Left lobe of liver (tissue), 2 donors: ENCODE data around the gene EVPL. TPM values are rescaled to one million over a fixed set of nuclear protein-coding genes. Genes with fewer than 3 reads are reported as not detected.

Experiments used
- ATAC-seq: fragments of 200-7000 bp; cut with Tn5 transposase; one replicate; pipeline ENCODE4 v1.9.1; 2020; ENCODE audit warnings: mild to moderate bottlenecking, moderate library complexity
- DNase-seq: peaks from one replicate; pipeline ENCODE4 v3.0.0-alpha.2; 2020; ENCODE audit warnings: low spot score
- total RNA-seq: library from RNA; stranded (reverse); gene quantifications from one replicate; pipeline ENCODE4 v1.2.1, GENCODE V29; 2021
- donor health status: DM: no; HTN: no; CAD: no; lungs with moderate emphysema.
- donor health status: DM: no; HTN: yes; CAD: no.

EVPL gene
- total RNA-seq, 1 donor from 2014 or later, result 0.53 TPM

- DNase-seq, result no peak
- no peak for ATAC-seq
Observed at GRCh38 chr17:76019833-76020467, 7.2 kb downstream of the EVPL start.

DNA sequence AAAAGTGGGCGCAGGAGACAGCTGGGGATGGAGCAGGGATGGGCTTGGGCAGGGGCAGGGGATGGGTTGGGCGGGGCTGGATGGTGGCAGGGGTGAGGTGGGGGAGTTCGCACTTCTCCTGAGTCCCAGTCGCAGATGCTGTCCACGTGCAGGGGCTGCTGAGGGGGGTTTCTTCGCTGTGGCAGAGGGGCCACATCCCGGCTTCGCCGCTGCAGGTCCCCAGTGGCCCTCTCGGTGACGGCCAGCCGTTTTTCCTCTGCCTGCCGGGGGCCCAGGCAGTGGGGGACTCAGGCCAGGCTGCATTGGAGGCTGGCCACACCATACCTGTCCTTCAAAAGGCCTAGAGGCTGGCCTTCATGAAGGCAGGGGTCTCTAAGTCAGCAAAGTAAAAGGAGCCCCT is 8.3 kb downstream of the EVPL start:
- no peak for ATAC-seq
- DNase-seq, result no peak

DNA sequence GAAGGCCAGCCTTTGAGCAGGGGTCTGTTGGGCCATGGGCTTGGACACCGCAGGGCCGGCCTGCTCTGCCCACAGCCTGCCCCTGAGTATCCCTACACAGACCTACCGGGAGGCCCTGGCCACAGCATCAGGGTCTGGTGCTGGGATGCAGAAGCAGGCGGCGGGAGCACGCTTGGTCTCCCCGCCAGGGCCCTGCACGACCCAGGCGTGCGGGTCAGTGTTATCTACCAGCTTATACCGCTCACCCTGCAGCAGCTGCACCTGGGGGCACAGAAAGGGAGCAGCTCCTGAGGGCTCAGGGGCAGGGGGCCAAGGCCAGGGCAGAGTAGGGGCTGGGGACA is 8.8 kb downstream of the EVPL start:
- ATAC-seq, result no peak
- no peak for DNase-seq

DNA sequence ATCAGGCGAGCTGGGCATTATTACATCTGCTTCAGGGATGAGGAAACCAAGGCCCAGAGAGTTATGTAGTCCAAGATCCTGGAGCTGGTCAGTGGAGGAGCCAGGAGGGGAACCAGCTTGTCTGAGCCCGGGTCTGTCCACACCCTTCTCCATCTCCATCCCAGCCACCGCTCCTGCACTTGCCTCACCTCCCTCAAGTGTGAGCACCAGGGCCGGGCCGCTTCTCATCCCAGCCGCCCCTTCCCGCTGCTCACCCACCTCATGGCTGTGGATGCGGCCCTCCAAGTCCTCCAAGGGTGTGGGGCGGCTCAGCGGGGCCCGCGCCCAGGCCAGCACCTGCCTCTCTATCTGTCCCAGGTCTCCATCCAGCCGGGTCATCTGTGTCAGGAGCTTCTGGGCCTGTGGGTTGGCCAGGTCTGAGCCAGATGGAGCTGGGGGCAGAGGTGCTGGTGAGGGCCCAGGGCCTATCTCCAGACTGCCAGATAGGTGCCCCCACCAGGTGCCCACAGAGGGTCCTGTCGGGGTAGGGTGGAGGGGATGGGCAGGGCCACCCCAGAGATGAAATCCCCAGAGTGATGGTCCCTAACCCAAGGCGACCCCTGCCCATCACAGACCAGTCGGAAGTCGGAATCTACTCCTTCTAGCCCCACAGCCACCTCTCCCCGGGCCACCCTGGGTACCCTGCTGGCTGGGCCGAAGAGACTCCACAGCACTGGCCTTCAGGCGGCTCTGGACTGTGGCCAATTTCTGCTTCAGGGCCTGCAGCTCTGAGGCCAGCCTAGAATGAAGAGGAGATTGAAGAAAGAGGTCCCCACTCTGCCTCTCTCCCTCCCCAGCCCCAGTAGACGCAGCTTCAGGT is 9.4 kb downstream of the EVPL start:
- no peak for ATAC-seq
- DNase-seq, result no peak

GRCh38 chr17:76014925-76015261 is 12.2 kb downstream of the EVPL start:
- peak; percentile 53 for ATAC-seq
- DNase-seq, result no peak

- peak; percentile 96 for ATAC-seq
- DNase-seq, result peak; percentile 70
Observed at GRCh38 chr17:76014100-76014924, 12.8 kb downstream of the EVPL start.

- ATAC-seq, result no peak
- DNase-seq, result no peak
Observed at GRCh38 chr17:76013377-76013932, 13.7 kb downstream of the EVPL start.

DNA sequence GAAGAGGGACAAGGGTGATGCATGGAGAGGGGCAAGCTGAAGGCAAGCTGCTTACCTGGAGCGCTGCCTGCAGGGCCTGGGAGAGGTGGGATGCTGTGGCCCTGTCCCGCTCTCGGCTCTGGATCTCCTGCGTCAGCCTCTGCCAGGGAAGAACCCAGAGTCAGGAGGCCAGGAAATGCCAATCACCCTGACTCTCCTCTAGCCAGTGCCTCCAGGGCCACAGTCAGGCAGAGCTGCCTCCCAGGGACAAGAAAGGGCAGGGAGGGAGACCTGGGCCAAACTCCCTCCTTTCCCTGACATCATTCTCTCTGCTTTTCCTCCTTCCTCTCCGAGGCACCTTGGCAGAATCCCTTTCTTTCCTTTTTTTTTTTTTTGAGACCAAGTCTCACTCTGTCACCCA is 15.2 kb downstream of the EVPL start:
- ATAC-seq, result no peak
- no peak for DNase-seq

DNA sequence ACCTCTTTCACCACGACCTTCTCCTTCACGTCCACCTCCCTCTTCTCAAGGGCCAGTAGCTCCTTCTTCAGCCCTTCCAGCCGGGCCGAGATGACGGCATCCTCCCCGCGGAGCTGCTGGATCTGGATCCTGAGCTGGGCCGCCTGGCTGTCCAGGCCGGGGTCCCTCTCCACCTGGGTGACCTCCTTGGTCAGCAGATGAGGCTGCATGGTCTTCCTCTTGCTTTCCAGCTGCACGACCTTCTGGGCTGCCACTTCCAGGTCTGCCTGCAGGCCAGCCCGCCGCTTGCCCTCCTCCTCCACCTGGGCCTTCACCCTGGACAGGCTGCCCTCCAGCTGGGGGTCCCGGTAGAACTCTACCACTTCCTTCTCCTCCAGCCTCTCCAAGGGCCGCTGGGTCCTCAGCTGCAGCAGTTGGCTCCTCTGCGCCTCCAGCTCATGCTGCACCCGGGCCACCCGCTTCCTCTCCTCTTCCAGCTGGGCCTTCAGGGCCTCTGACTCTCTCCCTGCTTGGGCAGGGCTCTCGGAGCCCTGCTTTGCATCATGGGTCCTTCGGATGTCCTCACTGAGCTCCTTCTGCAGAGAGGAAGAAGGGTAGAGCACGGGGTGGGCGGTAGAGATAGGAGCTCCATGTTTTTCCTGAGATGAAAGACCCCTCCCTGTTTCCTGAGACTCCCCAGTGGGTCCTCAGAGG is 17.0 kb downstream of the EVPL start:
- DNase-seq (no peak), ATAC-seq (no peak)

- DNase-seq, result no peak
- ATAC-seq, result no peak
Observed at GRCh38 chr17:76009447-76009846, 17.7 kb downstream of the EVPL start.

- no peak for ATAC-seq
- no peak for DNase-seq
Observed at GRCh38 chr17:76008630-76009425, 18.3 kb downstream of the EVPL start.

DNA sequence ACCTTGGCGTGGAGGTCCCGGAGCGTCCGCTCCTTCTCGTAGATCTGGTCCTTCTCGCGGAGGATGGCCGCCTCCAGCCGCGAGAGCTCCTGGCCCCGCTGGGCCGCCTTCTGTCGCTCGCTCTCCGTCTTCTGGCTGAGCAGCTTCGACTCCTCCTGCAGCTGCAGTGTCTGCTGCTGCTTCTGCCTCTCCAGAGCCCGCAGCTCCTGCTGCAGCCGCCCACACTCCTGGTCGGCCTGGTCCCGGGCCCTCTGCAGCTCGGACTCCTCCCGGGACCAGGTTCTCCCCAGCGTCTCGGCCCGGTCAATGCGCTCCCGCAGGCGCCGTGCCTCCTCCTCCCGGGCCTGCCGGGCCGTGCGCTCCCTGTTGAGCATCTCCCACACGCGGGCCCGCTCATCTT is 18.9 kb downstream of the EVPL start:
- ATAC-seq, result no peak
- no peak for DNase-seq

- DNase-seq, result no peak
- no peak for ATAC-seq
Observed at GRCh38 chr17:76007850-76008165, 19.3 kb downstream of the EVPL start.

DNA sequence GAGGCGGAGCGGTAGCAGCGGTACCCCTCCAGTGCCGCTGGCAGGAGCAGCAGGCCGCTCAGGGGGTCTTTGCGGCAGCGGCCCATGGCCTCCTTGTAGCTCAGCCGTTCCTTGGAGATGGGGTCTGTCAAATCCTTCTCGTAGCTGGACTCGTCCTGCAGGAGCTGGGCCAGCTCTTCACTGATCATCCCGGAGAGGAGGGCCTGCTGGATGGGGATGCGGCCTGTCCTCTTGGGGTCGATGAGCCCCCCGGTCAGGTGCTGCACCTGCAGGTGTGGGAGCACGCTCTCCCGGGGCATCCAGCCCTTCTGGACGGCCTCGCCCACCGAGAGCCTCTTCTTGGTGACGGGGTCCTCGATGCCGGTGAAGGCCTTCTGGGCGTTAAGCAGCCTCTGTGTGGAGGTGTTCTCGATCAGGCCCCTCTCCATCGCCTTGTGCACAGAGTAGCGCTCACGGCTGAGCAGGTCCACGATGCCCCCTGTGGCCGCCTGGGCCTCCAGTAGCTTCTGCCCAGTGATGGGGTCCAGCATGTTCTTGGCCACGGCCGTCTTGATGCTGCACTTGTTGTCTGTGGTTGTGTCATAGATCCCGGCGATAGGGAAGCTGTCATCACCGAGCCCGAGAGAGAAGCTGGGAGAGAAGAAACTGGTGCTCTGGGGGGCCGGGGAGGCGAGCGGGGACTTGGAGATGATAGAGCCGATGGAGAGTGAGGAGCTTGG is 19.8 kb downstream of the EVPL start:
- DNase-seq (no peak), ATAC-seq (no peak)

DNA sequence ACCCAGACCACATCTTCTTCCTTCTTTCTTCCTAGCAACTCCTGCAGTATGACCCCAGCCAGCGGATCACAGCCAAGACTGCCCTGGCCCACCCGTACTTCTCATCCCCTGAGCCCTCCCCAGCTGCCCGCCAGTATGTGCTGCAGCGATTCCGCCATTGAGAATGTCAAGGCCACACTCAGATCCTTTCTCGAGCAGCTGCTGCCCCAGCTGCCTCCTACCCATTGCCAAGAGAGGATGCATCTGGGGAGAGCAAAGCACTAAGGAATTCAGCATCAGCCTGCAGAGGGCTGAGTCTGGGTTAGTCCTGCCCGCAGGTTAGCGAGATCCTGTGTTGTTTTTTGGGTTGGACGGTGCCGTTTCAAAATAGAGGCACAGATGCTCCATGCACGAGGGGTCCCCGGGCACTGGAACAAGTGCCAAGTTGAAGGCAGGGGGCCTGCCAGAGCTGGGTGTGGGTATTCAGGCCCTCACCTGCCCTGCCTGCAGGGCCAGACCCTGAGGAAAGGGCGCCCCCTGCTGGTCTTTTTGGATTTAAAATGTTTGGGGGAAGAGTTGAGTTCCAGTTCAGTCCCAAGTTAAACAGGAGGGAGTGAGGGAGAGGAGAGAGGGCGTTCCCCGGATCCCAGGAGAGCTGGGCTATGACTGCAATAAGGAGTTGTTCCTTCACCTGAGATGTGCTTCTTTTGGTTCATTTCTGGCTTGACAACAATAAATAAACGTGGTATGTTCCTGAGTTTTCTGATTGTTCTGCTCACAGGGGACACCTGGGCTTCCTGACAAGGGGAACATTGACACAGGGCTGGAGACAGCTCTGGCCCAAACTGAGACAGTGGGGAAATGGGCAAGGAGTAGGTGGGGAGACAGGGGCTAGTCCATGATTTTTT is 21.6 kb downstream of the EVPL start:
- ATAC-seq (peak; percentile 67), DNase-seq (peak; percentile 83)

GRCh38 chr17:76004750-76005262 is 22.3 kb downstream of the EVPL start:
- ATAC-seq, result no peak
- DNase-seq, result no peak

- ATAC-seq (peak; percentile 7), DNase-seq (no peak)
Observed at GRCh38 chr17:76003915-76004314, 23.2 kb downstream of the EVPL start.

- no peak for DNase-seq
- no peak for ATAC-seq
Observed at GRCh38 chr17:76002100-76002499, 25.0 kb downstream of the EVPL start.
